HepG2 (cell line): ENCODE results near the gene HHLA2. TPM values are rescaled to one million over a fixed set of nuclear protein-coding genes. Genes with fewer than 3 reads are reported as not detected.

Source experiments
- ATAC-seq: fragments of 200-7000 bp; cut with Tn5 transposase; 3 replicates; pipeline ENCODE4 v1.9.1; 2020; ENCODE audit warnings: mild to moderate bottlenecking, moderate library complexity
- BruUV-seq: library from RNA; stranded (reverse); fragments of 400-500 nt; replicated peaks from 2 replicates; lab custom pipeline; 2021; lab: Mats Ljungman, UMichigan
- CTCF ChIA-PET: fragments of 300-600 bp; formaldehyde crosslinking; extraction: SDS; loops from one replicate; lab custom pipeline; 2021; ENCODE audit warnings: low total read pairs, inconsistent platforms, low intra/inter-chr PET ratio; lab: Yijun Ruan, JAX
- POLR2A ChIA-PET: fragments of 350-600 bp; sonication (Branson Sonifier 250); formaldehyde crosslinking; loops from one replicate; lab custom pipeline; 2020; ENCODE audit warnings: antibody characterized with exemption, inconsistent platforms; lab: Yijun Ruan, JAX
- DNase-seq: peaks from one replicate; pipeline ENCODE4 v3.0.0-alpha.2; 2015; ENCODE audit warnings: low spot score
- FAIRE-seq: peaks from 3 replicates; lab custom pipeline; 2011; peaks lifted over from hg19 to GRCh38; lab: Jason Lieb, UNC
- H2AFZ ChIP-seq: one replicate; pipeline ENCODE4 v1.6.1; 2011; ENCODE audit warnings: low read length, inconsistent platforms
- H3K27ac ChIP-seq: fragments of 300-600 bp; 3 replicates; pipeline ENCODE4 v1.8.0; 2011; ENCODE audit warnings: mixed run types, mild to moderate bottlenecking, mixed read lengths, low read length, inconsistent platforms; ENCODE audit not compliant: insufficient read depth; ENCODE audit errors: extremely low read length
- H3K27me3 ChIP-seq, 2 experiments: fragments of 200-600 bp in 1 of 2; 2 replicates in 1 of 2; 3 replicates in 1 of 2; pipeline versions ENCODE4 v1.6.0 to v1.8.0; 2011; ENCODE audit warnings: low read length in 2 of 2, mild to moderate bottlenecking in 2 of 2, moderate library complexity in 2 of 2, inconsistent platforms in 1 of 2; ENCODE audit not compliant: insufficient read depth in 2 of 2, control insufficient read depth in 1 of 2
- H3K36me3 ChIP-seq, 2 experiments: fragments of 200-600 bp in 1 of 2; replicated peaks in 1 of 2; 2 replicates in 1 of 2; 3 replicates in 1 of 2; pipeline versions ENCODE4 v1.5.1 to v1.8.0; 2011; ENCODE audit warnings: low read length in 2 of 2, inconsistent platforms in 1 of 2; ENCODE audit not compliant: insufficient read depth in 2 of 2, control insufficient read depth in 1 of 2
- H3K4me1 ChIP-seq: 2 replicates; pipeline ENCODE4 v1.5.1; 2012; ENCODE audit warnings: low read length, inconsistent platforms; ENCODE audit not compliant: insufficient read depth
- H3K4me2 ChIP-seq: 2 replicates; pipeline ENCODE4 v1.6.0; 2011; ENCODE audit warnings: low read depth, low read length, inconsistent platforms
- H3K4me3 ChIP-seq, 3 experiments: fragments of 200-600 bp in 1 of 3; sonication (generic), shearing (Covaris generic) in 1 of 3; replicated peaks in 1 of 3; 2 replicates each; pipeline ENCODE4 v1.5.1; 2011 to 2016; ENCODE audit warnings: low read length in 3 of 3, inconsistent platforms in 2 of 3, low read depth in 2 of 3, mild to moderate bottlenecking in 2 of 3, control low read depth in 1 of 3, mixed read lengths in 1 of 3; ENCODE audit not compliant: insufficient read depth in 1 of 3
- H3K79me2 ChIP-seq: one replicate; pipeline ENCODE4 v1.6.1; 2011; ENCODE audit warnings: low read length, inconsistent platforms; ENCODE audit not compliant: insufficient read depth
- H3K9ac ChIP-seq: 2 replicates; pipeline ENCODE4 v1.6.0; 2011; ENCODE audit warnings: mild to moderate bottlenecking, low read depth, low read length, inconsistent platforms; ENCODE audit not compliant: insufficient read depth
- H3K9me3 ChIP-seq: 2 replicates; pipeline ENCODE4 v1.5.1; 2012; ENCODE audit warnings: mild to moderate bottlenecking, low read length
- H4K20me1 ChIP-seq: 2 replicates; pipeline ENCODE4 v1.6.0; 2011; ENCODE audit warnings: inconsistent platforms, mild to moderate bottlenecking, low read length, moderate library complexity; ENCODE audit not compliant: insufficient read depth
- FLYWCH1 ChIP-seq: sonication (generic); formaldehyde crosslinking; IDR thresholded peaks from 2 replicates; pipeline ENCODE4 v1.8.1; 2023; ENCODE audit warnings: mild to moderate bottlenecking, missing genetic modification reagents
- MTF1 ChIP-seq: sonication (generic); formaldehyde crosslinking; IDR thresholded peaks from 2 replicates; pipeline ENCODE4 v1.5.0; 2020; ENCODE audit warnings: missing genetic modification reagents
- PCBP2 ChIP-seq: fragments of 200-400 bp; formaldehyde crosslinking; optimal IDR thresholded peaks from 2 replicates; pipeline ENCODE3; 2018; ENCODE audit warnings: low read length, low read depth; ENCODE audit not compliant: poor library complexity, severe bottlenecking
- SALL1 ChIP-seq: sonication (generic); formaldehyde crosslinking; IDR thresholded peaks from 2 replicates; pipeline ENCODE4 v1.8.0; 2022; ENCODE audit warnings: mild to moderate bottlenecking, missing genetic modification reagents
- SETDB1 ChIP-seq: sonication (generic); formaldehyde crosslinking; IDR thresholded peaks from 2 replicates; pipeline ENCODE4 v1.5.1; 2020; ENCODE audit warnings: missing genetic modification reagents, mild to moderate bottlenecking, borderline replicate concordance
- SKI ChIP-seq: fragments of 450-650 bp; IDR thresholded peaks from one replicate; pipeline ENCODE4 v1.6.1; 2018; ENCODE audit warnings: mild to moderate bottlenecking; ENCODE audit not compliant: partially characterized antibody
- SNAI1 ChIP-seq: sonication (generic); formaldehyde crosslinking; IDR thresholded peaks from 2 replicates; pipeline ENCODE4 v1.5.0; 2020; ENCODE audit warnings: mild to moderate bottlenecking, missing genetic modification reagents, borderline replicate concordance
- STAT5B ChIP-seq: sonication (generic); formaldehyde crosslinking; IDR thresholded peaks from 2 replicates; pipeline ENCODE4 v1.4.0; 2020; ENCODE audit warnings: missing genetic modification reagents
- ZNF20 ChIP-seq: sonication (generic); formaldehyde crosslinking; IDR thresholded peaks from 2 replicates; pipeline ENCODE4 v1.4.0; 2020; ENCODE audit warnings: mild to moderate bottlenecking, moderate library complexity, missing genetic modification reagents
- ZNF260 ChIP-seq: sonication (generic); formaldehyde crosslinking; IDR thresholded peaks from 2 replicates; pipeline ENCODE4 v1.4.0; 2020; ENCODE audit warnings: missing genetic modification reagents, low read depth, mild to moderate bottlenecking, borderline replicate concordance
- ZNF75D ChIP-seq: sonication (generic); formaldehyde crosslinking; IDR thresholded peaks from 2 replicates; pipeline ENCODE4 v1.8.1; 2023; ENCODE audit warnings: missing genetic modification reagents, mild to moderate bottlenecking, borderline replicate concordance
- ZNF790 ChIP-seq: sonication (generic); formaldehyde crosslinking; IDR thresholded peaks from 2 replicates; pipeline ENCODE4 v1.8.0; 2022; ENCODE audit warnings: missing genetic modification reagents, mild to moderate bottlenecking, borderline replicate concordance
- WGBS: methylation state at CpG from one replicate; pipeline ENCODE4 v1.1.6; 2017; ENCODE audit warnings: low lambda C conversion rate; 5-methylcytosine and 5-hydroxymethylcytosine counted together
- in situ Hi-C: cut with HindIII; loops from 2 replicates; pipeline ENCODE4 v1.10.0; 2017; ENCODE audit warnings: low pct_unique_long_range_greater_than_20kb; ENCODE audit not compliant: extremely low pct_ligation_motif_present
- intact Hi-C: fragments of 100-400 bp; cut with micrococcal nuclease; formaldehyde crosslinking; loops from one replicate; pipeline ENCODE4 v1.10.0; 2022; ENCODE audit not compliant: unreplicated experiment
- polyA plus RNA-seq, 8 experiments: library from polyadenylated mRNA; depleted of rRNA in 3 of 8; stranded (reverse) in 7 of 8; unstranded in 1 of 8; fragments of >200 nt; fragmentation: Illumina TruSeq in 4 of 8; extraction: Trizol in 4 of 8; gene quantifications; 2 replicates each; pipeline versions ENCODE4 v1.2.1 to v1.2.3, GENCODE V29; 2011 to 2016; ENCODE audit warnings: low read depth in 4 of 8, missing spikeins in 1 of 8, mixed read lengths in 1 of 8; ENCODE audit not compliant: insufficient read depth in 1 of 8
- total RNA-seq, 5 experiments: library from RNA; depleted of rRNA; stranded (reverse); fragments of >200 nt; fragmentation: Illumina TruSeq; extraction: Trizol; gene quantifications; 2 replicates each; pipeline ENCODE4 v1.2.3, GENCODE V29; 2016; ENCODE audit warnings: low read depth in 1 of 5
- TF ChIP-seq, protein P1 (sequence below): sonication (generic); formaldehyde crosslinking; IDR thresholded peaks from 2 replicates; pipeline ENCODE4 v1.5.1; 2020; ENCODE audit warnings: missing genetic modification reagents, mild to moderate bottlenecking, borderline replicate concordance
- TF ChIP-seq, protein P2 (sequence below): fragments of 450-650 bp; IDR thresholded peaks from 2 replicates; pipeline ENCODE4 v1.6.1; 2017; ENCODE audit warnings: mild to moderate bottlenecking

HHLA2 gene
- total and polyA plus RNA-seq, 2 of the 13 experiments (the other 11 are each of a cell fraction or from before 2014, with no cell fraction given): not detected

- H3K9me3 ChIP-seq: no peaks in the 10 kb centered on the region
- H3K4me3 ChIP-seq: no peak overlapping the region
- no peak overlapping the region for H3K27ac ChIP-seq
- ChIA-PET CTCF (no interaction called here), POLR2A (no interaction called here)
- in situ Hi-C loops (no loop called here), intact Hi-C loops (no loop called here)
- BruUV-seq: no TSS peak
- H3K36me3 ChIP-seq: no peaks in the 10 kb centered on the region
- H2AFZ ChIP-seq: no peak overlapping the region
- no peaks in the 10 kb centered on the region for H4K20me1 ChIP-seq
- H3K9ac ChIP-seq: no peak overlapping the region
- no peak for ATAC-seq
- no peaks in the 10 kb centered on the region for H3K27me3 ChIP-seq
- no peaks in the 10 kb centered on the region for H3K79me2 ChIP-seq
- H3K4me2 ChIP-seq: no peak overlapping the region
- H3K4me1 ChIP-seq: no peaks in the 10 kb centered on the region
- FAIRE-seq: no peak
- TF ChIP-seq PCBP2 (no peak), SKI (no peak), SNAI1 (CRISPR knock-in tag) (no peak), SALL1 (no peak), FLYWCH1 (CRISPR knock-in tag) (no peak), SETDB1 (CRISPR knock-in tag) (no peak), MTF1 (CRISPR knock-in tag) (no peak), ZNF790 (CRISPR knock-in tag) (no peak), ZNF75D (CRISPR knock-in tag) (no peak), STAT5B (CRISPR knock-in tag) (no peak), ZNF260 (CRISPR knock-in tag) (no peak), ZNF20 (CRISPR knock-in tag) (no peak)
- TF ChIP-seq, protein P1, sequence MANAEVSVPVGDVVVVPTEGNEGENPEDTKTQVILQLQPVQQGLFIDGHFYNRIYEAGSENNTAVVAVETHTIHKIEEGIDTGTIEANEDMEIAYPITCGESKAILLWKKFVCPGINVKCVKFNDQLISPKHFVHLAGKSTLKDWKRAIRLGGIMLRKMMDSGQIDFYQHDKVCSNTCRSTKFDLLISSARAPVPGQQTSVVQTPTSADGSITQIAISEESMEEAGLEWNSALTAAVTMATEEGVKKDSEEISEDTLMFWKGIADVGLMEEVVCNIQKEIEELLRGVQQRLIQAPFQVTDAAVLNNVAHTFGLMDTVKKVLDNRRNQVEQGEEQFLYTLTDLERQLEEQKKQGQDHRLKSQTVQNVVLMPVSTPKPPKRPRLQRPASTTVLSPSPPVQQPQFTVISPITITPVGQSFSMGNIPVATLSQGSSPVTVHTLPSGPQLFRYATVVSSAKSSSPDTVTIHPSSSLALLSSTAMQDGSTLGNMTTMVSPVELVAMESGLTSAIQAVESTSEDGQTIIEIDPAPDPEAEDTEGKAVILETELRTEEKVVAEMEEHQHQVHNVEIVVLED (CRISPR knock-in tag): no peak
- TF ChIP-seq, protein P2, sequence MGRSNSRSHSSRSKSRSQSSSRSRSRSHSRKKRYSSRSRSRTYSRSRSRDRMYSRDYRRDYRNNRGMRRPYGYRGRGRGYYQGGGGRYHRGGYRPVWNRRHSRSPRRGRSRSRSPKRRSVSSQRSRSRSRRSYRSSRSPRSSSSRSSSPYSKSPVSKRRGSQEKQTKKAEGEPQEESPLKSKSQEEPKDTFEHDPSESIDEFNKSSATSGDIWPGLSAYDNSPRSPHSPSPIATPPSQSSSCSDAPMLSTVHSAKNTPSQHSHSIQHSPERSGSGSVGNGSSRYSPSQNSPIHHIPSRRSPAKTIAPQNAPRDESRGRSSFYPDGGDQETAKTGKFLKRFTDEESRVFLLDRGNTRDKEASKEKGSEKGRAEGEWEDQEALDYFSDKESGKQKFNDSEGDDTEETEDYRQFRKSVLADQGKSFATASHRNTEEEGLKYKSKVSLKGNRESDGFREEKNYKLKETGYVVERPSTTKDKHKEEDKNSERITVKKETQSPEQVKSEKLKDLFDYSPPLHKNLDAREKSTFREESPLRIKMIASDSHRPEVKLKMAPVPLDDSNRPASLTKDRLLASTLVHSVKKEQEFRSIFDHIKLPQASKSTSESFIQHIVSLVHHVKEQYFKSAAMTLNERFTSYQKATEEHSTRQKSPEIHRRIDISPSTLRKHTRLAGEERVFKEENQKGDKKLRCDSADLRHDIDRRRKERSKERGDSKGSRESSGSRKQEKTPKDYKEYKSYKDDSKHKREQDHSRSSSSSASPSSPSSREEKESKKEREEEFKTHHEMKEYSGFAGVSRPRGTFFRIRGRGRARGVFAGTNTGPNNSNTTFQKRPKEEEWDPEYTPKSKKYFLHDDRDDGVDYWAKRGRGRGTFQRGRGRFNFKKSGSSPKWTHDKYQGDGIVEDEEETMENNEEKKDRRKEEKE: no peak
- WGBS: 30% methylated on average over 4 of the region's 6 CpGs
- DNase-seq: no peak
These were observed 102.2 kb downstream of the HHLA2 start for GRCh38 chr3:108398510-108398909.
